H9 (cell line): ENCODE data around the gene SLC35B1. TPM values are rescaled to one million over a fixed set of nuclear protein-coding genes. Genes with fewer than 3 reads are reported as not detected.

ENCODE experiments used
- DNase-seq: peaks from one replicate; pipeline ENCODE4 v3.0.0-alpha.2; 2017
- H2AFZ ChIP-seq: one replicate; pipeline ENCODE4 v1.6.1; 2013; ENCODE audit warnings: mild to moderate bottlenecking, low read length, control low read depth, moderate library complexity
- H2AK5ac ChIP-seq: 2 replicates; pipeline ENCODE4 v1.6.1; 2013; ENCODE audit warnings: low read length, control low read depth, mixed read lengths; ENCODE audit not compliant: insufficient read length
- H2BK120ac ChIP-seq: one replicate; pipeline ENCODE4 v1.6.1; 2013; ENCODE audit warnings: low read depth, mild to moderate bottlenecking, low read length, control low read depth, inconsistent platforms; ENCODE audit not compliant: poor library complexity, severe bottlenecking
- H2BK12ac ChIP-seq: 2 replicates; pipeline ENCODE4 v1.6.1; 2013; ENCODE audit warnings: low read length, control low read depth, mixed read lengths, low read depth; ENCODE audit not compliant: insufficient read length
- H2BK15ac ChIP-seq: 2 replicates; pipeline ENCODE4 v1.6.1; 2013; ENCODE audit warnings: low read depth, low read length, control low read depth
- H2BK20ac ChIP-seq: one replicate; pipeline ENCODE4 v1.6.1; 2013; ENCODE audit warnings: low read depth, mild to moderate bottlenecking, low read length, control low read depth, inconsistent platforms; ENCODE audit not compliant: poor library complexity, severe bottlenecking
- H2BK5ac ChIP-seq: 2 replicates; pipeline ENCODE4 v1.6.1; 2013; ENCODE audit warnings: low read length, control low read depth, mixed read lengths; ENCODE audit not compliant: insufficient read length
- H3K14ac ChIP-seq: 2 replicates; pipeline ENCODE4 v1.6.1; 2013; ENCODE audit warnings: low read length, control low read depth; ENCODE audit not compliant: insufficient read depth
- H3K18ac ChIP-seq: 2 replicates; pipeline ENCODE4 v1.6.1; 2013; ENCODE audit warnings: low read depth, mild to moderate bottlenecking, mixed read lengths, low read length, control low read depth; ENCODE audit not compliant: insufficient read length
- H3K23ac ChIP-seq: 2 replicates; pipeline ENCODE4 v1.6.1; 2013; ENCODE audit warnings: low read length, control low read depth, mixed read lengths, low read depth; ENCODE audit not compliant: insufficient read length
- H3K23me2 ChIP-seq: 2 replicates; pipeline ENCODE4 v1.6.1; 2013; ENCODE audit warnings: low read depth, mild to moderate bottlenecking, mixed read lengths, low read length, control low read depth; ENCODE audit not compliant: insufficient read length, poor library complexity, severe bottlenecking
- H3K27ac ChIP-seq: 2 replicates; pipeline ENCODE4 v1.5.1; 2013; ENCODE audit warnings: low read length, control low read depth, mixed read lengths, low read depth; ENCODE audit not compliant: insufficient read length
- H3K27me3 ChIP-seq: 2 replicates; pipeline ENCODE4 v1.6.1; 2013; ENCODE audit warnings: low read length, control low read depth, inconsistent platforms; ENCODE audit not compliant: insufficient read depth
- H3K4ac ChIP-seq: 2 replicates; pipeline ENCODE4 v1.6.1; 2013; ENCODE audit warnings: low read depth, mild to moderate bottlenecking, control low read depth, inconsistent platforms, low read length, moderate library complexity
- H3K4me1 ChIP-seq: 2 replicates; pipeline ENCODE4 v1.6.1; 2013; ENCODE audit warnings: low read length, control low read depth, inconsistent platforms; ENCODE audit not compliant: insufficient read depth
- H3K4me2 ChIP-seq: 2 replicates; pipeline ENCODE4 v1.6.1; 2013; ENCODE audit warnings: low read length, control low read depth, mixed read lengths; ENCODE audit not compliant: insufficient read length, insufficient read depth
- H3K56ac ChIP-seq: 2 replicates; pipeline ENCODE4 v1.6.1; 2013; ENCODE audit warnings: low read depth, mild to moderate bottlenecking, mixed read lengths, low read length, control low read depth; ENCODE audit not compliant: insufficient read length
- H3K79me1 ChIP-seq: 2 replicates; pipeline ENCODE4 v1.6.1; 2013; ENCODE audit warnings: low read depth, mild to moderate bottlenecking, moderate library complexity, low read length, control low read depth, inconsistent platforms; ENCODE audit not compliant: insufficient read depth, poor library complexity, severe bottlenecking
- H3K79me2 ChIP-seq: 2 replicates; pipeline ENCODE4 v1.6.1; 2013; ENCODE audit warnings: low read length, control low read depth, inconsistent platforms; ENCODE audit not compliant: insufficient read depth
- H3K9ac ChIP-seq: 2 replicates; pipeline ENCODE4 v1.6.1; 2013; ENCODE audit warnings: low read length, control low read depth, mixed read lengths; ENCODE audit not compliant: insufficient read length; ENCODE audit errors: extremely low read depth
- H3K9me3 ChIP-seq: one replicate; pipeline ENCODE4 v1.6.1; 2013; ENCODE audit warnings: low read depth, low read length, inconsistent platforms; ENCODE audit not compliant: control insufficient read depth
- H3T11ph ChIP-seq: one replicate; pipeline ENCODE4 v1.6.1; 2013; ENCODE audit warnings: mild to moderate bottlenecking, low read length, control low read depth, inconsistent platforms
- H4K20me1 ChIP-seq: one replicate; pipeline ENCODE4 v1.6.1; 2013; ENCODE audit not compliant: control insufficient read depth, insufficient read length, insufficient read depth
- H4K5ac ChIP-seq: 2 replicates; pipeline ENCODE4 v1.6.1; 2013; ENCODE audit warnings: low read depth, mild to moderate bottlenecking, mixed read lengths, low read length, control low read depth; ENCODE audit not compliant: insufficient read length
- H4K8ac ChIP-seq: replicated peaks from 2 replicates; pipeline ENCODE4 v1.6.1; 2013; ENCODE audit warnings: low read length, control low read depth, mixed read lengths, low read depth; ENCODE audit not compliant: insufficient read length
- H4K91ac ChIP-seq: 2 replicates; pipeline ENCODE4 v1.6.1; 2013; ENCODE audit warnings: low read depth, mild to moderate bottlenecking, moderate library complexity, mixed read lengths, low read length, control low read depth; ENCODE audit not compliant: insufficient read length
- H3K27ac Mint-ChIP-seq, 3 experiments: 2 replicates in 2 of 3; 3 replicates in 1 of 3; pipeline ENCODE4 v1.8.0; 2020 to 2021; ENCODE audit warnings: mixed read lengths in 3 of 3, mild to moderate bottlenecking in 1 of 3, moderate library complexity in 1 of 3
- H3K27me3 Mint-ChIP-seq: 2 replicates; pipeline ENCODE4 v1.8.0; 2021; ENCODE audit warnings: low read depth, mild to moderate bottlenecking, moderate library complexity, mixed read lengths
- H3K36me3 Mint-ChIP-seq, 3 experiments: 2 replicates in 2 of 3; 3 replicates in 1 of 3; pipeline ENCODE4 v1.8.0; 2020 to 2021; ENCODE audit warnings: low read depth in 3 of 3, mixed read lengths in 3 of 3; ENCODE audit not compliant: insufficient read depth in 1 of 3
- H3K4me1 Mint-ChIP-seq, 2 experiments: 2 replicates each; pipeline ENCODE4 v1.8.0; 2020; ENCODE audit warnings: mixed read lengths in 2 of 2
- H3K4me3 Mint-ChIP-seq, 2 experiments: 2 replicates in 1 of 2; 3 replicates in 1 of 2; pipeline ENCODE4 v1.8.0; 2020 to 2021; ENCODE audit warnings: mild to moderate bottlenecking in 2 of 2, mixed read lengths in 2 of 2, moderate library complexity in 1 of 2
- H3K9me3 Mint-ChIP-seq, 2 experiments: 2 replicates in 1 of 2; 3 replicates in 1 of 2; pipeline ENCODE4 v1.8.0; 2020; ENCODE audit warnings: mild to moderate bottlenecking in 2 of 2, mixed read lengths in 2 of 2, moderate library complexity in 1 of 2
- CTCF ChIP-seq: fragments of 200-600 bp; sonication (generic); conservative IDR thresholded peaks from 3 replicates; pipeline ENCODE4 v1.8.0; 2021; ENCODE audit warnings: antibody characterized with exemption, mild to moderate bottlenecking
- WGBS: extraction: QIAGEN DNeasy Blood & Tissue Kit; methylation state at CpG from one replicate; pipeline ENCODE4 v1.1.7; 2013; ENCODE audit warnings: missing lambda C conversion rate, low lambda C conversion rate, mixed read lengths; ENCODE audit not compliant: insufficient read length; ENCODE audit errors: extremely low coverage; 5-methylcytosine and 5-hydroxymethylcytosine counted together
- total RNA-seq: library from RNA; stranded (reverse); gene quantifications from 2 replicates; pipeline ENCODE4 v1.2.1, GENCODE V29; 2021

Gene SLC35B1
- total RNA-seq, 1 experiment from 2014 or later, result 58.9 TPM

GRCh38 chr17:49677134-49677932 lies 30.4 kb downstream of the SLC35B1 start:
- peak overlapping the region; percentile 89 for H3K14ac ChIP-seq
- peaks cover 5% of the 10 kb centered on the region for H3K23me2 ChIP-seq
- peaks cover 3% of the 10 kb centered on the region for H3K79me1 ChIP-seq
- H4K5ac ChIP-seq, result no peak overlapping the region
- no peak overlapping the region for H2BK5ac ChIP-seq
- H4K20me1 ChIP-seq, result no peaks in the 10 kb centered on the region
- H3K9ac ChIP-seq, result peak overlapping the region; percentile 72
- H3K27me3 ChIP-seq, result no peaks in the 10 kb centered on the region
- no peaks in the 10 kb centered on the region for H3K9me3 ChIP-seq
- no peak overlapping the region for H4K91ac ChIP-seq
- H2BK12ac ChIP-seq, result no peak overlapping the region
- Mint-ChIP-seq H3K27ac (peak overlapping the region; percentile 98 to 99 (median 98)), H3K36me3 (peaks cover 14 to 26% (median 20%) of the 10 kb centered on the region in 3 experiments), H3K4me1 (peaks cover 11 to 23% of the 10 kb centered on the region in 2 experiments), H3K9me3 (peaks cover 4 to 8% of the 10 kb centered on the region in 2 experiments), H3K4me3 (peak overlapping the region; percentile 91 to 97), H3K27me3 (peaks cover 19% of the 10 kb centered on the region)
- H3K27ac ChIP-seq, result no peak overlapping the region
- peak overlapping the region; percentile 61 for H3K18ac ChIP-seq
- no peak overlapping the region for H3T11ph ChIP-seq
- peak overlapping the region; percentile 26 for H2AFZ ChIP-seq
- no peak overlapping the region for H2BK15ac ChIP-seq
- H2BK20ac ChIP-seq, result no peak overlapping the region
- H2BK120ac ChIP-seq, result no peak overlapping the region
- H3K4ac ChIP-seq, result no peak overlapping the region
- peak; percentile 98 for DNase-seq
- no peak for TF ChIP-seq CTCF
- no peaks in the 10 kb centered on the region for H3K4me1 ChIP-seq
- WGBS, result no CpG with 5 or more reads among the region's 34 CpGs
- peak overlapping the region; percentile 98 for H3K4me2 ChIP-seq
- no peak overlapping the region for H3K56ac ChIP-seq
- H3K79me2 ChIP-seq, result peaks cover 4% of the 10 kb centered on the region; the same call in 1 of the 2 replicates
- no peak overlapping the region for H3K23ac ChIP-seq
- no peak overlapping the region for H4K8ac ChIP-seq
- no peak overlapping the region for H2AK5ac ChIP-seq
